Mucosa of descending colon (tissue), 3 donors: Measurements from ENCODE around the gene ANO10. TPM values are rescaled to one million over a fixed set of nuclear protein-coding genes. Genes with fewer than 3 reads are reported as not detected.

ENCODE experiments used
- ATAC-seq: fragments of 200-7000 bp; cut with Tn5 transposase; one replicate; pipeline ENCODE4 v1.9.1; 2020; ENCODE audit warnings: mild to moderate bottlenecking, moderate library complexity
- DNase-seq, 3 donors: peaks; one replicate each; pipeline ENCODE4 v3.0.0-alpha.2; 2020
- H3K36me3 ChIP-seq: fragments of 200-600 bp; one replicate; pipeline ENCODE4 v1.8.0; 2021; ENCODE audit warnings: low read depth, mild to moderate bottlenecking
- H3K4me1 ChIP-seq: fragments of 200-600 bp; one replicate; pipeline ENCODE4 v1.8.0; 2021; ENCODE audit warnings: low read depth, mild to moderate bottlenecking
- H3K4me3 ChIP-seq: fragments of 200-600 bp; one replicate; pipeline ENCODE4 v1.8.0; 2021; ENCODE audit warnings: mild to moderate bottlenecking
- H3K9me3 ChIP-seq: fragments of 200-600 bp; one replicate; pipeline ENCODE4 v1.8.0; 2021; ENCODE audit warnings: mild to moderate bottlenecking
- CTCF ChIP-seq: fragments of 200-600 bp; IDR thresholded peaks from one replicate; pipeline ENCODE4 v1.8.0; 2022; ENCODE audit warnings: antibody characterized with exemption, mild to moderate bottlenecking
- intact Hi-C, 2 donors: fragments of 100-400 bp; cut with DNase I in 1 of 2; cut with micrococcal nuclease in 1 of 2; formaldehyde crosslinking; loops; one replicate each; pipeline versions ENCODE4 v1.11.0 to v1.11.1; 2022; cut with DNase I, micrococcal nuclease
- total RNA-seq, 3 donors: library from RNA; stranded (reverse); fragmentation: NEBNext Ultra II Directional in 2 of 3; extraction: Animal tissue kit (Norgen Biotek cat#: 25700) in 2 of 3; gene quantifications; one replicate each; pipeline versions ENCODE4 v1.2.1 to v1.2.4, GENCODE V29; 2021 to 2023
- donor health status: DM: no; HTN: no; CAD: no; lungs with moderate emphysema.
- donor health status: DM: no; HTN: no; CAD: no.
- donor health status: DM: no; HTN: yes; CAD: no.

The ANO10 gene
- total RNA-seq, 3 donors from 2014 or later, result 46.6 to 100.0 (median 64.1) TPM

GRCh38 chr3:43338295-43338694, 283.5 kb downstream of the ANO10 start:
- Histone ChIP-seq H3K4me3 (no peak overlapping the region), H3K36me3 (no peaks in the 10 kb centered on the region), H3K4me1 (no peaks in the 10 kb centered on the region), H3K9me3 (peaks cover 40% of the 10 kb centered on the region)
- no peak for DNase-seq
- intact Hi-C loops, result no loop called here
- no peak for TF ChIP-seq CTCF
- no peak for ATAC-seq

GRCh38 chr3:43335799-43336198, 286.0 kb downstream of the ANO10 start:
- H3K4me1 ChIP-seq, result no peaks in the 10 kb centered on the region
- intact Hi-C loops, result no loop called here
- H3K9me3 ChIP-seq, result peaks cover 40% of the 10 kb centered on the region
- TF ChIP-seq CTCF, result no peak
- H3K36me3 ChIP-seq, result no peaks in the 10 kb centered on the region
- no peak for ATAC-seq
- H3K4me3 ChIP-seq, result no peak overlapping the region
- no peak for DNase-seq

GRCh38 chr3:43334976-43335375, 286.8 kb downstream of the ANO10 start:
- no peaks in the 10 kb centered on the region for H3K36me3 ChIP-seq
- ATAC-seq (no peak), DNase-seq (no peak)
- intact Hi-C loops, result no loop called here
- no peak overlapping the region for H3K4me3 ChIP-seq
- peaks cover 40% of the 10 kb centered on the region for H3K9me3 ChIP-seq
- TF ChIP-seq CTCF, result no peak
- H3K4me1 ChIP-seq, result no peaks in the 10 kb centered on the region

GRCh38 chr3:43331381-43331780, 290.4 kb downstream of the ANO10 start:
- Histone ChIP-seq H3K36me3 (no peaks in the 10 kb centered on the region), H3K4me1 (peaks cover 5% of the 10 kb centered on the region), H3K4me3 (no peak overlapping the region), H3K9me3 (peaks cover 10% of the 10 kb centered on the region)
- DNase-seq (no peak), ATAC-seq (no peak)
- TF ChIP-seq CTCF, result no peak
- intact Hi-C loops, result no loop called here

GRCh38 chr3:43330981-43331380, 290.8 kb downstream of the ANO10 start:
- Histone ChIP-seq H3K36me3 (no peaks in the 10 kb centered on the region), H3K4me3 (no peak overlapping the region), H3K4me1 (peaks cover 9% of the 10 kb centered on the region), H3K9me3 (peaks cover 6% of the 10 kb centered on the region)
- ATAC-seq, result no peak
- DNase-seq, result no peak
- no peak for TF ChIP-seq CTCF
- intact Hi-C loops, result no loop called here

GRCh38 chr3:43328653-43329052, 293.2 kb downstream of the ANO10 start:
- no peak for TF ChIP-seq CTCF
- intact Hi-C loops, result no loop called here
- no peaks in the 10 kb centered on the region for H3K9me3 ChIP-seq
- DNase-seq (no peak), ATAC-seq (no peak)
- peaks cover 12% of the 10 kb centered on the region for H3K4me1 ChIP-seq
- no peaks in the 10 kb centered on the region for H3K36me3 ChIP-seq
- H3K4me3 ChIP-seq, result no peak overlapping the region
